ENCODE measurements around the gene TRMO. TPM values are rescaled to one million over a fixed set of nuclear protein-coding genes. Genes with fewer than 3 reads are reported as not detected.

The TRMO gene
- total and polyA plus RNA-seq, 2 donors (not counting 1 experiment from before 2014, with no cell fraction given), result 12.9 to 15.8 TPM

DNA sequence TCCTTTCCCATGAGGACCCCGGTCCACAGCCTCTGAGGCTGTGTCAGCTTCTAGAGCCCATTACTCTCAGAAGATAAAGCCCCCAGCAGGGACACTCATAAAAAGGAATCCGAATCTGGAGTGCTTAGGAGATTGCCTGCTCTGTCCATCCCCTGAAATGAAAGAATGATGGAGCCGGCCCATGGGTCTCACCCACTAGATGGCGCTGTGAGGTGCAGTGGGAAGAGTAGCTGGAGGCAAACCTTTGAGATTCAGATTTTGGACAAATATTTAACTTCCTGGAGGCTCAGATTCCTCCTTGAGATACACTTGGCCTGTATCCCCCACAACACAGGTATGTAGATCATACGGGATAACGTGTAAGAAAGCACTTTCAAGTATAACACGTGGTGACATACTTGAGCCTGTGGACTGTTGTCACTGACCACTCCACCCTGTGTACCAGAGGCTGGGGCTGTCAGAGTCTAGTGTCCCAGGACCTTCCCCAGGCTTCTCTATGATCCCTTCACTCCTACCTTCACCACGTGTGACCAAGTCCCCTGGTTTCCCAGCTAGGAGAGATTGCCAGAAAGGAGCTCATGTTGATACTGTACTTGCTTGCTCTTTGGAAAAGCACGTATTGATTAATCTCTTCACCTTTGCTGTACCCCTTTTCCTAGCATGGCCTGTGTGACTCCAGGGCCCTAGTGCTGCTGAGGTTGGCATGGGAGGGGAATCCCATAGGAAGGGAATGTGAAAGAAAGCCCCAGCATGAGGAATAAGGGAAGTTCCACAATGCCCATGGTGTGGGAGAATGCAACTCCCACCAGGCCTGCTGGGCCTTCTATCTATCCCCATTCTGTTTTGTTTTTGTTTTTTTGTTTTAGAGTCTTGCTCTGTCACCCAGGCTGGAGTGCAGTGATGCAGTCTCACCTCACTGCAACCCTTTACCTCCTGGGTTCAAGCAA is 32.1 kb downstream of the TRMO start:
- Histone ChIP-seq H4K20me1 (ENCODE audit: control insufficient read depth, extremely low read depth, insufficient read depth, low read length) (no peaks in the 10 kb centered on the region), H3K27ac (ENCODE audit: insufficient read depth, low read length) (no peak overlapping the region), H3K36me3 (ENCODE audit: control insufficient read depth, insufficient read depth, low read length) (no peaks in the 10 kb centered on the region), H3K4me1 (ENCODE audit: control insufficient read depth, extremely low read depth, insufficient read depth, low read length) (no peaks in the 10 kb centered on the region), H3K9ac (ENCODE audit: insufficient read depth, low read length) (no peak overlapping the region), H3K4me3 (replicated peaks in 1 of 4; ENCODE audit: control extremely low read depth in 1 of 4, insufficient read depth in 1 of 4, low read depth in 3 of 4, low read length in 4 of 4) (no peak overlapping the region), H2AFZ (ENCODE audit: low read length) (no peak overlapping the region), H3K79me2 (ENCODE audit: control insufficient read depth, insufficient read depth, low read length) (no peaks in the 10 kb centered on the region), H3K27me3 (ENCODE audit: control insufficient read depth, insufficient read depth, low read length) (no peaks in the 10 kb centered on the region), H3K4me2 (ENCODE audit: extremely low read depth, insufficient read depth, low read length) (no peak overlapping the region), H3K9me3 (ENCODE audit: control insufficient read depth, insufficient read depth, low read depth, low read length) (no peaks in the 10 kb centered on the region)
- TF ChIP-seq CTCF (conservative IDR thresholded peaks at IDR 0.05 in 1 of 2, IDR thresholded peaks at IDR 0.05 in 1 of 2; ENCODE audit: low read depth in 1 of 2, low read length in 2 of 2) (peak; percentile 45 to 74), EZH2 (IDR thresholded peaks at IDR 0.05; ENCODE audit: low read length, missing control alignments) (no peak)
- DNase-seq (ENCODE audit: low read depth in 2 of 2), result no peak

GRCh38 chr9:97880336-97880735 is 42.0 kb downstream of the TRMO start:
- H3K27ac ChIP-seq (ENCODE audit: insufficient read depth, low read length), result no peak overlapping the region
- H3K9me3 ChIP-seq (ENCODE audit: control insufficient read depth, insufficient read depth, low read depth, low read length), result no peaks in the 10 kb centered on the region
- H3K9ac ChIP-seq (ENCODE audit: insufficient read depth, low read length), result no peak overlapping the region
- peak; percentile 53 to 59 for DNase-seq (ENCODE audit: low read depth in 2 of 2)
- H3K27me3 ChIP-seq (ENCODE audit: control insufficient read depth, insufficient read depth, low read length), result no peaks in the 10 kb centered on the region
- H3K79me2 ChIP-seq (ENCODE audit: control insufficient read depth, insufficient read depth, low read length), result no peaks in the 10 kb centered on the region
- H3K36me3 ChIP-seq (ENCODE audit: control insufficient read depth, insufficient read depth, low read length), result no peaks in the 10 kb centered on the region
- H3K4me1 ChIP-seq (ENCODE audit: control insufficient read depth, extremely low read depth, insufficient read depth, low read length), result peaks cover 4% of the 10 kb centered on the region
- H3K4me3 ChIP-seq (replicated peaks in 1 of 4; ENCODE audit: control extremely low read depth in 1 of 4, insufficient read depth in 1 of 4, low read depth in 3 of 4, low read length in 4 of 4), result no peak overlapping the region
- no peak overlapping the region for H2AFZ ChIP-seq (ENCODE audit: low read length)
- H4K20me1 ChIP-seq (ENCODE audit: control insufficient read depth, extremely low read depth, insufficient read depth, low read length), result no peaks in the 10 kb centered on the region
- H3K4me2 ChIP-seq (ENCODE audit: extremely low read depth, insufficient read depth, low read length), result no peak overlapping the region
- no peak for TF ChIP-seq CTCF (conservative IDR thresholded peaks at IDR 0.05 in 1 of 2, IDR thresholded peaks at IDR 0.05 in 1 of 2; ENCODE audit: low read depth in 1 of 2, low read length in 2 of 2)
- no peak for TF ChIP-seq EZH2 (IDR thresholded peaks at IDR 0.05; ENCODE audit: low read length, missing control alignments)

DNA sequence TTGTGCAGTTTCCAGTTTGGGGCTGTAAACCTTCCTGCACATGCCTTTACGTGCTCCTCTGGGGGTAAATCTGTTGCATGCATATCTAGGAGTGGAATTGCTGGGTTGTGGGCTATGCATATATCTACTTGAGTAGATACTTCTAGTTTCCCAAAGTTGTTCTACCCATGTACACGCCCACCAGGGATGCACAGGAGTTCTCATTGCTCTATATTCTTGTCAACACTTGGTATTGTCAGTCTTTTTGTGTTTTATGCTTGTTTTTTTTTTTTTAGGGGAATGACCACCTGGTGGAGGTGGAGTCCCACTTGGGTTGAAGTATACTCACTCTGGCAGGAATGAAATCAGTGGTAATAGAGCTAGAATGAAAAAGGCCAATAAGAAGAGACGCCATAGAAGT is 46.2 kb downstream of the TRMO start:
- H3K9me3 ChIP-seq (ENCODE audit: control insufficient read depth, insufficient read depth, low read depth, low read length), result no peaks in the 10 kb centered on the region
- no peak overlapping the region for H3K4me3 ChIP-seq (replicated peaks in 1 of 4; ENCODE audit: control extremely low read depth in 1 of 4, insufficient read depth in 1 of 4, low read depth in 3 of 4, low read length in 4 of 4)
- TF ChIP-seq EZH2 (IDR thresholded peaks at IDR 0.05; ENCODE audit: low read length, missing control alignments) (no peak), CTCF (conservative IDR thresholded peaks at IDR 0.05 in 1 of 2, IDR thresholded peaks at IDR 0.05 in 1 of 2; ENCODE audit: low read depth in 1 of 2, low read length in 2 of 2) (no peak)
- H3K4me2 ChIP-seq (ENCODE audit: extremely low read depth, insufficient read depth, low read length), result no peak overlapping the region
- no peaks in the 10 kb centered on the region for H3K27me3 ChIP-seq (ENCODE audit: control insufficient read depth, insufficient read depth, low read length)
- H3K36me3 ChIP-seq (ENCODE audit: control insufficient read depth, insufficient read depth, low read length), result no peaks in the 10 kb centered on the region
- no peaks in the 10 kb centered on the region for H4K20me1 ChIP-seq (ENCODE audit: control insufficient read depth, extremely low read depth, insufficient read depth, low read length)
- H3K9ac ChIP-seq (ENCODE audit: insufficient read depth, low read length), result no peak overlapping the region
- no peaks in the 10 kb centered on the region for H3K79me2 ChIP-seq (ENCODE audit: control insufficient read depth, insufficient read depth, low read length)
- no peak overlapping the region for H3K27ac ChIP-seq (ENCODE audit: insufficient read depth, low read length)
- no peak overlapping the region for H2AFZ ChIP-seq (ENCODE audit: low read length)
- DNase-seq (ENCODE audit: low read depth in 2 of 2), result no peak
- H3K4me1 ChIP-seq (ENCODE audit: control insufficient read depth, extremely low read depth, insufficient read depth, low read length), result peaks cover 4% of the 10 kb centered on the region
